ENCODE data around the gene PARP1. TPM values are rescaled to one million over a fixed set of nuclear protein-coding genes. Genes with fewer than 3 reads are reported as not detected.

The PARP1 gene
- total RNA-seq, 3 donors from 2014 or later: 35.8 to 81.2 (median 63.2) TPM

GRCh38 chr1:226422478-226422877 is 14.6 kb upstream of the PARP1 start:
- no peak overlapping the region for H3K4me3 ChIP-seq
- H3K9me3 ChIP-seq: no peaks in the 10 kb centered on the region
- ATAC-seq (no peak), DNase-seq (no peak)
- H3K4me1 ChIP-seq (ENCODE audit: low read depth): no peaks in the 10 kb centered on the region
- H3K36me3 ChIP-seq (ENCODE audit: low read depth): no peaks in the 10 kb centered on the region
- intact Hi-C loops (cut with DNase I, micrococcal nuclease): loop anchor here in 1 of 2 donors (10.0 kb wide), 2 partner anchors 112 to 192 kb away; no protein-coding TSS in a partner anchor
- TF ChIP-seq CTCF (IDR thresholded peaks at IDR 0.05): no peak

- H3K36me3 ChIP-seq (ENCODE audit: low read depth): no peaks in the 10 kb centered on the region
- DNase-seq (no peak), ATAC-seq (peak; percentile 47)
- H3K9me3 ChIP-seq: no peaks in the 10 kb centered on the region
- intact Hi-C loops (cut with DNase I, micrococcal nuclease): loop anchor here in 1 of 2 donors (10.0 kb wide), 2 partner anchors 114 to 194 kb away; no protein-coding TSS in a partner anchor
- no peak for TF ChIP-seq CTCF (IDR thresholded peaks at IDR 0.05)
- H3K4me1 ChIP-seq (ENCODE audit: low read depth): no peaks in the 10 kb centered on the region
- H3K4me3 ChIP-seq: no peak overlapping the region
These were observed 13.0 kb upstream of the PARP1 start for GRCh38 chr1:226420897-226421296.

GRCh38 chr1:226420328-226420727 is 12.4 kb upstream of the PARP1 start:
- Histone ChIP-seq H3K36me3 (ENCODE audit: low read depth) (no peaks in the 10 kb centered on the region), H3K4me3 (no peak overlapping the region), H3K9me3 (no peaks in the 10 kb centered on the region), H3K4me1 (ENCODE audit: low read depth) (no peaks in the 10 kb centered on the region)
- intact Hi-C loops (cut with DNase I, micrococcal nuclease): loop anchor here in 1 of 2 donors (10.0 kb wide), 2 partner anchors 114 to 194 kb away; no protein-coding TSS in a partner anchor
- ATAC-seq (peak; percentile 78), DNase-seq (no peak)
- no peak for TF ChIP-seq CTCF (IDR thresholded peaks at IDR 0.05)

- DNase-seq (no peak), ATAC-seq (no peak)
- intact Hi-C loops (cut with DNase I, micrococcal nuclease): loop anchor here in 1 of 2 donors (10.0 kb wide), 2 partner anchors 115 to 195 kb away; no protein-coding TSS in a partner anchor
- no peak for TF ChIP-seq CTCF (IDR thresholded peaks at IDR 0.05)
- Histone ChIP-seq H3K9me3 (no peaks in the 10 kb centered on the region), H3K4me1 (ENCODE audit: low read depth) (no peaks in the 10 kb centered on the region), H3K36me3 (ENCODE audit: low read depth) (no peaks in the 10 kb centered on the region), H3K4me3 (no peak overlapping the region)
These were observed 11.6 kb upstream of the PARP1 start for GRCh38 chr1:226419284-226420029.

- intact Hi-C loops (cut with DNase I, micrococcal nuclease): no loop called here
- TF ChIP-seq CTCF (IDR thresholded peaks at IDR 0.05): no peak
- ATAC-seq (no peak), DNase-seq (no peak)
- Histone ChIP-seq H3K4me1 (ENCODE audit: low read depth) (no peaks in the 10 kb centered on the region), H3K4me3 (no peak overlapping the region), H3K9me3 (no peaks in the 10 kb centered on the region), H3K36me3 (ENCODE audit: low read depth) (no peaks in the 10 kb centered on the region)
These were observed 10.1 kb upstream of the PARP1 start for GRCh38 chr1:226417830-226418546.

Measured in mucosa of descending colon (tissue), 3 donors.